Measurements from ENCODE around the gene PPP4C.

Gene PPP4C

GRCh38 chr16:30087181-30087898, 11.5 kb downstream of the PPP4C start:
- no peak overlapping the region for H3K4me3 ChIP-seq (ENCODE audit: low read depth, low read length)
- no peak for TF ChIP-seq CTCF (IDR thresholded peaks at IDR 0.05; ENCODE audit: borderline replicate concordance, insufficient read depth, low read depth, low read length)

DNA sequence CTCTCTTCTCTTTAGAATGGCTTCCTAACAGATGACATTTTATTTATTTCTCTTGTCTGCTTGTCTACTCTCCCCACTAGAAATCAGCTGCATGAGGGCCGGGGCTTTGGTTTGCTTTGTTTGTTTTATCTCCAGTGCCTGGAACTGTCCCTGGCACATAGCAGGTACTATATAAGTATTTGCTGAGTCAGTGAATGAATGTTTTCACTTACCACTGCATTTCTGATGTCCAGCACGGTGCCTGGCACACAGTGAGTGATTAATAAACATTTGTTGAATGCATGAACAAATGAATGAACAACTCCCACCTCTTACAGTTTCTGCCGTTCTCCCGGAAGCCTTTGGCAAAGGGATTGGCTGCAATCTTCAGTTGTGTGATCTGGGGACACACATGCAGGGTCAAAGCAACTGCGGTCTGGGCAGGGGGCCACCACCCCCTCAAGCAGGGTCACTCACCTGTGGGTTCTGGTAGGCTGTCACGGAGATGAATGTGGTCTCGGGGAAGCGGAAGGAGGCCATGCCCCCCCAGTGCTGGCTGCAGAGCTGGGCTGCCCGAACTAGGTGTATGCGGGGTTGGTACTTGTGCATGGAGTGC, 12.5 kb downstream of the PPP4C start:
- TF ChIP-seq CTCF (IDR thresholded peaks at IDR 0.05; ENCODE audit: borderline replicate concordance, insufficient read depth, low read depth, low read length) = no peak
- no peak overlapping the region for H3K4me3 ChIP-seq (ENCODE audit: low read depth, low read length)

DNA sequence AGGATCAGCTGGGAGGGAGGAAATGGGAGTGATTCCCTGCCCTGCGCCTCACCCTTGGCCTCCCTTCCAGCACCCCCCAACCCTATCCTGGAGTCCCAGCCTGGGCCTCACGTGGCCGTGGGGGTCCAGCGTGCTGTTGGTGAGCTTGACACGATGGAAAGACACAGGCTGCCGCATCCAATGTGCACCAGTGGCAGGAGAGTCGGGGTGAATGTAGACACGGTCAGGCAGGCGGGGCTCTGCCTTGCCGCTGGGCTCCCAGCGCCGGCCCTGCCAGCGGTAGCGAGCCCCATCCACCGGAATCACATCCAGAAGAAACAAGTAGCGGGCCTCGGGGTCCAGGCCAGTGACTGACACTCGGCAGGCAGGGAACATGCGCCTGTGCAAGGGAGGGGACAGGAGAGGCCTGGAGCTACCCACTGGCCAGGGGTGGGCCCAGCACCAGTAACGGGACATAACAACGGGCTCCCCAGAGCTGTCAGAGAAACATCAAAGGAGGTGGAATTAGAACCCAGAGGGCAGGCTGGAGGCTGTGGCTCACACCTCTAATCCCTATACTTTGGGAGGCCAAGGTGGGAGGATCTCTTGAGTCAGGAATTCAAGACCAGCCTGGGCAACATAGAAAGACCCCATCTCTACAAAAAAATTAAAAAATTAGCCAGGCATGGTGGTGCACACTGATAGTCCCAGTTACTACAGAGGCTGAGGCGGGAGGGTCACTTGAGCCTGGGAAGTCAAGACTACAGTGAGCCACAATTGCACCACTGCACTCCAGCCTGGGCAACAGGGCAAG, 13.2 kb downstream of the PPP4C start:
- no peak for TF ChIP-seq CTCF (IDR thresholded peaks at IDR 0.05; ENCODE audit: borderline replicate concordance, insufficient read depth, low read depth, low read length)
- H3K4me3 ChIP-seq (ENCODE audit: low read depth, low read length) = no peak overlapping the region

GRCh38 chr16:30090610-30091331, 15.0 kb downstream of the PPP4C start:
- no peak overlapping the region for H3K4me3 ChIP-seq (ENCODE audit: low read depth, low read length)
- no peak for TF ChIP-seq CTCF (IDR thresholded peaks at IDR 0.05; ENCODE audit: borderline replicate concordance, insufficient read depth, low read depth, low read length)

GRCh38 chr16:30091474-30092372, 15.9 kb downstream of the PPP4C start, which contains the start of gene TBX6:
TBX6 (minus strand) TSS chr16:30091924; CDS start chr16:30091193, 731 bp downstream.
- TF ChIP-seq CTCF (IDR thresholded peaks at IDR 0.05; ENCODE audit: borderline replicate concordance, insufficient read depth, low read depth, low read length) = peak; percentile 91
- H3K4me3 ChIP-seq (ENCODE audit: low read depth, low read length) = peak within 1 kb of the TSS; percentile 54

GRCh38 chr16:30092373-30093010, 16.7 kb downstream of the PPP4C start:
- peak overlapping the region; percentile 54 for H3K4me3 ChIP-seq (ENCODE audit: low read depth, low read length)
- peak; percentile 92 for TF ChIP-seq CTCF (IDR thresholded peaks at IDR 0.05; ENCODE audit: borderline replicate concordance, insufficient read depth, low read depth, low read length)
